ENCODE measurements around the gene ARHGAP33. TPM values are rescaled to one million over a fixed set of nuclear protein-coding genes. Genes with fewer than 3 reads are reported as not detected.
"Not testable (repeated sequence)": the region's sequence is repeated elsewhere in the genome, so short reads cannot be mapped to it uniquely, and the experiment has no call there.

The ARHGAP33 gene
- total RNA-seq, 3 donors from 2014 or later = 5.1 to 17.7 (median 12.8) TPM

GRCh38 chr19:35791814-35792279 lies 16.5 kb downstream of the ARHGAP33 start:
- Histone ChIP-seq H3K36me3 (no peaks in the 10 kb centered on the region), H3K9me3 (no peaks in the 10 kb centered on the region), H3K27me3 (peaks cover 0 to 5% of the 10 kb centered on the region in 2 donors), H3K4me1 (no peaks in the 10 kb centered on the region), H3K27ac (no peak overlapping the region), H3K4me3 (no peak overlapping the region)
- TF ChIP-seq POLR2AphosphoS5 (IDR thresholded peaks at IDR 0.05) = no peak
- no peak for TF ChIP-seq CTCF (IDR thresholded peaks at IDR 0.05)
- TF ChIP-seq POLR2A (IDR thresholded peaks at IDR 0.05) = no peak
- no peak for DNase-seq (ENCODE audit: low spot score in 2 of 2)
- intact Hi-C loops (cut with DNase I; ENCODE audit: low total_unique reads) = no loop called here

- Histone ChIP-seq H3K27me3 (peaks cover 0 to 9% of the 10 kb centered on the region in 2 donors), H3K9me3 (no peaks in the 10 kb centered on the region), H3K4me3 (no peak overlapping the region), H3K27ac (no peak overlapping the region), H3K36me3 (no peaks in the 10 kb centered on the region), H3K4me1 (no peaks in the 10 kb centered on the region)
- DNase-seq (ENCODE audit: low spot score in 2 of 2) = no peak
- intact Hi-C loops (cut with DNase I; ENCODE audit: low total_unique reads) = no loop called here
- TF ChIP-seq POLR2AphosphoS5 (IDR thresholded peaks at IDR 0.05) (no peak), CTCF (IDR thresholded peaks at IDR 0.05) (no peak), POLR2A (IDR thresholded peaks at IDR 0.05) (no peak)
Observed at GRCh38 chr19:35792312-35792711, 16.9 kb downstream of the ARHGAP33 start.

GRCh38 chr19:35792888-35793287 lies 17.5 kb downstream of the ARHGAP33 start:
- TF ChIP-seq CTCF (IDR thresholded peaks at IDR 0.05) (no peak), POLR2A (IDR thresholded peaks at IDR 0.05) (no peak), POLR2AphosphoS5 (IDR thresholded peaks at IDR 0.05) (no peak)
- peaks cover 0 to 15% of the 10 kb centered on the region in 2 donors for H3K27me3 ChIP-seq
- no peak overlapping the region for H3K27ac ChIP-seq
- no peak for DNase-seq (ENCODE audit: low spot score in 2 of 2)
- no peaks in the 10 kb centered on the region for H3K4me1 ChIP-seq
- H3K36me3 ChIP-seq = no peaks in the 10 kb centered on the region
- H3K4me3 ChIP-seq = no peak overlapping the region
- intact Hi-C loops (cut with DNase I; ENCODE audit: low total_unique reads) = no loop called here
- H3K9me3 ChIP-seq = no peaks in the 10 kb centered on the region

- no peaks in the 10 kb centered on the region for H3K9me3 ChIP-seq
- DNase-seq (ENCODE audit: low spot score in 2 of 2) = no peak
- H3K27me3 ChIP-seq = peaks cover 0 to 20% of the 10 kb centered on the region in 2 donors
- no peak overlapping the region for H3K4me3 ChIP-seq
- TF ChIP-seq POLR2AphosphoS5 (IDR thresholded peaks at IDR 0.05) = no peak
- no peak for TF ChIP-seq POLR2A (IDR thresholded peaks at IDR 0.05)
- TF ChIP-seq CTCF (IDR thresholded peaks at IDR 0.05) = no peak
- intact Hi-C loops (cut with DNase I; ENCODE audit: low total_unique reads) = no loop called here
- no peak overlapping the region for H3K27ac ChIP-seq
- H3K36me3 ChIP-seq = no peaks in the 10 kb centered on the region
- H3K4me1 ChIP-seq = no peaks in the 10 kb centered on the region
Observed at GRCh38 chr19:35793381-35794165, 18.2 kb downstream of the ARHGAP33 start.

- H3K4me3 ChIP-seq; H3K27ac ChIP-seq; H3K36me3 ChIP-seq; H3K4me1 ChIP-seq; intact Hi-C loops (cut with DNase I; ENCODE audit: low total_unique reads); DNase-seq (ENCODE audit: low spot score in 2 of 2); H3K9me3 ChIP-seq: not testable (repeated sequence)
- H3K27me3 ChIP-seq = peaks cover 0 to 31% of the 10 kb centered on the region in 2 donors
Observed at GRCh38 chr19:35795564-35795963, 20.2 kb downstream of the ARHGAP33 start.
